Measurements from ENCODE around the gene BAZ1B. TPM values are rescaled to one million over a fixed set of nuclear protein-coding genes. Genes with fewer than 3 reads are reported as not detected.
A peak's percentile ranks its signal among the peaks of the same experiment; 100 is the strongest.
"Not testable (repeated sequence)": the region's sequence is repeated elsewhere in the genome, so short reads cannot be mapped to it uniquely, and the experiment has no call there.

BAZ1B gene
- total RNA-seq, 1 donor from 2014 or later = 108 TPM

DNA sequence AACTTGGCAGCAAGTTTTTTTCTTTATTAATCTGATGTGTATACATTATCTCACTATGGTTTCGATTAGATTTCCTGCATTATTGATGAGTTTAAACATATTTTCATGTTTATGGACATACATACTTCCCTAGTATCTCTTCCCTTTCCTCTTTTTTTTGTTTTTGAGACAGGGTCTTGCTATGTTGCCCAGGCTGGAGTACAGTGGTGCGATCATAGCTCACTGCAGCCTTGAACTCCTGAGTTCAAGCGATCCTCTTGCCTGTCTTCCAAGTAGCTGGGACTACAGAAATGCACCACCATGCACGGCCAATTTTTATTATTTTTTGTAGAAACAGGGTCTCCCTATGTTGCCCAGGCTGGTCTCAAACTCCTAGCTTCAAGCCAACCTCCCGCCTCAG, 18.9 kb downstream of the BAZ1B start:
- TF ChIP-seq, protein P1, sequence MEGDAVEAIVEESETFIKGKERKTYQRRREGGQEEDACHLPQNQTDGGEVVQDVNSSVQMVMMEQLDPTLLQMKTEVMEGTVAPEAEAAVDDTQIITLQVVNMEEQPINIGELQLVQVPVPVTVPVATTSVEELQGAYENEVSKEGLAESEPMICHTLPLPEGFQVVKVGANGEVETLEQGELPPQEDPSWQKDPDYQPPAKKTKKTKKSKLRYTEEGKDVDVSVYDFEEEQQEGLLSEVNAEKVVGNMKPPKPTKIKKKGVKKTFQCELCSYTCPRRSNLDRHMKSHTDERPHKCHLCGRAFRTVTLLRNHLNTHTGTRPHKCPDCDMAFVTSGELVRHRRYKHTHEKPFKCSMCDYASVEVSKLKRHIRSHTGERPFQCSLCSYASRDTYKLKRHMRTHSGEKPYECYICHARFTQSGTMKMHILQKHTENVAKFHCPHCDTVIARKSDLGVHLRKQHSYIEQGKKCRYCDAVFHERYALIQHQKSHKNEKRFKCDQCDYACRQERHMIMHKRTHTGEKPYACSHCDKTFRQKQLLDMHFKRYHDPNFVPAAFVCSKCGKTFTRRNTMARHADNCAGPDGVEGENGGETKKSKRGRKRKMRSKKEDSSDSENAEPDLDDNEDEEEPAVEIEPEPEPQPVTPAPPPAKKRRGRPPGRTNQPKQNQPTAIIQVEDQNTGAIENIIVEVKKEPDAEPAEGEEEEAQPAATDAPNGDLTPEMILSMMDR (IDR thresholded peaks at IDR 0.05; ENCODE audit: partially characterized antibody, unreplicated experiment) = no peak
- H3K4me1 Mint-ChIP-seq (ENCODE audit: low read depth, unreplicated experiment) = peaks cover 3% of the 10 kb centered on the region
- peaks cover 3% of the 10 kb centered on the region for H3K27me3 Mint-ChIP-seq (ENCODE audit: unreplicated experiment)
- no peak overlapping the region for H3K27ac Mint-ChIP-seq (ENCODE audit: unreplicated experiment)
- H3K36me3 Mint-ChIP-seq (ENCODE audit: unreplicated experiment) = peaks cover 9% of the 10 kb centered on the region
- no peak for DNase-seq
- H3K9me3 Mint-ChIP-seq (ENCODE audit: unreplicated experiment) = peaks cover 1% of the 10 kb centered on the region
- H3K4me3 Mint-ChIP-seq (ENCODE audit: unreplicated experiment) = no peak overlapping the region

DNA sequence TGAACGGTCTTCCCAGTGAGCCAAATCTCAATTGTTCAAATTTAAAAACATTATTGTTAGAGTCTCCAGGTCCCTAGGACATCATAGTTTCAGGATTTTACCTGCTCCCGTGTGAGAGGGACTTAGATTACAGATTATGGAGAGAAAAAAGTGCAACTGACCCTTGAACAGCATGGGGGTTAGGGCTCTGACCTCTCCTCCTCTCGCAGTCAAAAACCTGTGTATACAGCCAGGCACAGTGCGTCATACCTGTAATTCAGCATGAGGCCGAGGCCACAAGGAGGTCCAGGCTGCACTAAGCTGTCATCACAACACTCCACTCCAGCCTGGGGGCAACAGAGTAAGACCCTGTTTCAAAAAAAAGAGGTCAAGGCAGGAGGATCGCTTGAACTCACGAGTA, 25.5 kb downstream of the BAZ1B start:
- no peak for DNase-seq
- TF ChIP-seq, protein P1 (IDR thresholded peaks at IDR 0.05; ENCODE audit: partially characterized antibody, unreplicated experiment) = no peak
- Mint-ChIP-seq H3K27me3 (ENCODE audit: unreplicated experiment) (peaks cover 3% of the 10 kb centered on the region), H3K4me1 (ENCODE audit: low read depth, unreplicated experiment) (no peaks in the 10 kb centered on the region), H3K4me3 (ENCODE audit: unreplicated experiment) (no peak overlapping the region), H3K27ac (ENCODE audit: unreplicated experiment) (no peak overlapping the region), H3K9me3 (ENCODE audit: unreplicated experiment) (peaks cover 4% of the 10 kb centered on the region), H3K36me3 (ENCODE audit: unreplicated experiment) (peaks cover 10% of the 10 kb centered on the region)

DNA sequence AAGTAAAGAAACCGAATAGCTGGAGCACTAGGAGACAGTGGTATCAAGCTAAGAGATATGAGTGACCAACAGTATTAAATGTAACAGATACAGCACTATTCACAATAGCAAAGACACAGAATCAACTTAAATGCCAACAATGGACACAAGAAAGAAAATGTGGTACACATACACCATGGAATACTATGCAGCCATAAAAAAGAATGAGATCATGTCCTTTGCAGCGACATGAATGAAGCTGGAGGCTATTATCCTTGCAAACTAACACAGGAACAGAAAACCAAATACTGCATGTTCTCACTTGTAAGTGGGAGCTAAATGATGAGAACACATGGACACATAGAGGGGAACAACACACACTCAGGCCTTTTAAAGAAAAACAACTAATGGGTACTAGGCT, 26.6 kb downstream of the BAZ1B start:
- not testable (repeated sequence) for H3K27ac Mint-ChIP-seq (ENCODE audit: unreplicated experiment); H3K9me3 Mint-ChIP-seq (ENCODE audit: unreplicated experiment); H3K27me3 Mint-ChIP-seq (ENCODE audit: unreplicated experiment); DNase-seq; H3K4me3 Mint-ChIP-seq (ENCODE audit: unreplicated experiment); H3K4me1 Mint-ChIP-seq (ENCODE audit: low read depth, unreplicated experiment)
- H3K36me3 Mint-ChIP-seq (ENCODE audit: unreplicated experiment) = peaks cover 10% of the 10 kb centered on the region

DNA sequence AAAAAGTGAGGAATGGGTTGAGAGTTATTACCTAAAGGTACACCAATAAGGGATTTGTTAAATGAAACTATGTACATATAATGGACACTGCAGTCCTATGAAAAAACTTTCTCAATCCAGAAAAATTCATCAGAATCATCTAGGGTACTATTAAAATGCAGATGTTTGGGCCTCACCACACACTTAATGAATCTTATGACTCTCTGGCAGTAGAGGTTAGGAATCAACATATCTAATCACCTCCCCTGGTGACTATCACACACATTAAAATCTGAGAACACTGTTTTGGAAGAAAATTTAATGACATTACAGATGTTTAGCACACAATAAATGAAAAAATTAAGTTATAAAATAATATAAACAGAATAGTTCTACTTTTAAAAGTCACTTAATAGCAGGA, 32.1 kb downstream of the BAZ1B start:
- no peak for DNase-seq
- H3K9me3 Mint-ChIP-seq (ENCODE audit: unreplicated experiment) = peaks cover 3% of the 10 kb centered on the region
- no peak overlapping the region for H3K4me3 Mint-ChIP-seq (ENCODE audit: unreplicated experiment)
- H3K27ac Mint-ChIP-seq (ENCODE audit: unreplicated experiment) = no peak overlapping the region
- peaks cover 3% of the 10 kb centered on the region for H3K27me3 Mint-ChIP-seq (ENCODE audit: unreplicated experiment)
- TF ChIP-seq, protein P1 (IDR thresholded peaks at IDR 0.05; ENCODE audit: partially characterized antibody, unreplicated experiment) = no peak
- no peaks in the 10 kb centered on the region for H3K4me1 Mint-ChIP-seq (ENCODE audit: low read depth, unreplicated experiment)
- H3K36me3 Mint-ChIP-seq (ENCODE audit: unreplicated experiment) = no peaks in the 10 kb centered on the region

DNA sequence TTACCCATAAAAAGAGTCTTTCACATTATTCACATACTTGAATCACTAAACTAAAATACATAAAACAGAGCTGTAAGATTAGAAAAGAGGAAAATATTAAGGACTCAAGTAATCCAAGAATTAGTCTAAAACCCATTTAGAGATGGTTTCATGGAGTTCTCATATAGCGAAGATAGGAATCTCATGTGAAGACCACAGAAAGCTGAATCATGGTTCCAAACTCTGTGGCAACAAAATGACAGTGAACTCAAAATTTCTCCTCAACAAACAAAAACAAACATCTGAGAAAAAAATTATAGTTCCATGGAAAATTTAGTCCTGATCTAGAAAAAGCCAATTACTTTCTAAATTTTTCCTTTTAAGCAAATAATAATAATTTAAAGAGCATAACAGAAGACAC, 34.6 kb downstream of the BAZ1B start:
- Mint-ChIP-seq H3K4me3 (ENCODE audit: unreplicated experiment) (no peak overlapping the region), H3K27me3 (ENCODE audit: unreplicated experiment) (no peaks in the 10 kb centered on the region), H3K27ac (ENCODE audit: unreplicated experiment) (no peak overlapping the region), H3K36me3 (ENCODE audit: unreplicated experiment) (no peaks in the 10 kb centered on the region), H3K4me1 (ENCODE audit: low read depth, unreplicated experiment) (peaks cover 11% of the 10 kb centered on the region), H3K9me3 (ENCODE audit: unreplicated experiment) (peaks cover 4% of the 10 kb centered on the region)
- TF ChIP-seq, protein P1 (IDR thresholded peaks at IDR 0.05; ENCODE audit: partially characterized antibody, unreplicated experiment) = no peak
- no peak for DNase-seq

DNA sequence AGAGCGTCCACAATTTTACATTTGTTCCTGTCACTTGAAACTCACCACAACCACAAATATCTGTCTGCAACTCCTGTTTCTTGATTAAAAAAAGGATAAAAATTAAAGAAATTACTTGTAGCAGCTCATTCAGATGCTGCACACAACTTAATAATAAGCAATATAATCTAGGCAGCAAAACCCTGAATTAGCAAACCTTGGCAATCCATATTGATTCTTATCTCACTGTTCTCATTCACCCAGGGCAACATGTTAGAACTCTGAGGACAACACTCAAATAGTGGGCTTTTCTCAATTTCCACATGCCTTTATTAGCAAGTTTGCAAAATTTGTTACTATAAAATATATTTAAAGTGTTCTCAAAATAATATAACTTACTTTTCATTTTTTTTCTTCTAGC, 38.9 kb downstream of the BAZ1B start:
- TF ChIP-seq, protein P1 (IDR thresholded peaks at IDR 0.05; ENCODE audit: partially characterized antibody, unreplicated experiment) = no peak
- Mint-ChIP-seq H3K27me3 (ENCODE audit: unreplicated experiment) (no peaks in the 10 kb centered on the region), H3K27ac (ENCODE audit: unreplicated experiment) (peak overlapping the region; percentile 83), H3K4me1 (ENCODE audit: low read depth, unreplicated experiment) (peaks cover 16% of the 10 kb centered on the region), H3K9me3 (ENCODE audit: unreplicated experiment) (peaks cover 5% of the 10 kb centered on the region), H3K4me3 (ENCODE audit: unreplicated experiment) (peak overlapping the region; percentile 74), H3K36me3 (ENCODE audit: unreplicated experiment) (no peaks in the 10 kb centered on the region)
- DNase-seq = no peak
